Neural cell (in vitro differentiated cells): Measurements from ENCODE around the gene ACTL8.

Source experiments
- CTCF ChIP-seq: fragments of 450-650 bp; IDR thresholded peaks from 2 replicates; pipeline ENCODE4 v1.5.1; 2014; ENCODE audit warnings: antibody characterized with exemption, mild to moderate bottlenecking, moderate library complexity; ENCODE audit not compliant: poor library complexity, severe bottlenecking
- EP300 ChIP-seq: fragments of 450-650 bp; conservative IDR thresholded peaks from 2 replicates; pipeline ENCODE4 v1.6.1; 2014; ENCODE audit warnings: antibody characterized with exemption, mild to moderate bottlenecking, moderate library complexity; ENCODE audit not compliant: poor library complexity, severe bottlenecking
- EZH2 ChIP-seq: fragments of 200-600, 300-800 bp; shearing (Covaris generic), sonication (generic); IDR thresholded peaks from 2 replicates; pipeline ENCODE4 v1.6.1; 2014; ENCODE audit warnings: antibody characterized with exemption, low read length, borderline replicate concordance, mild to moderate bottlenecking; ENCODE audit not compliant: insufficient read depth, poor library complexity, severe bottlenecking
- MXI1 ChIP-seq: fragments of 450-650 bp; conservative IDR thresholded peaks from 2 replicates; pipeline ENCODE4 v1.6.1; 2014; ENCODE audit warnings: antibody characterized with exemption, mild to moderate bottlenecking; ENCODE audit not compliant: poor library complexity, severe bottlenecking
- POLR2AphosphoS5 ChIP-seq: IDR thresholded peaks from 2 replicates; pipeline ENCODE4 v1.6.1; 2012
- RAD21 ChIP-seq: fragments of 450-650 bp; conservative IDR thresholded peaks from 2 replicates; pipeline ENCODE4 v1.6.1; 2014; ENCODE audit warnings: antibody characterized with exemption, mild to moderate bottlenecking, moderate library complexity
- SMC3 ChIP-seq: fragments of 450-650 bp; conservative IDR thresholded peaks from 2 replicates; pipeline ENCODE4 v1.6.1; 2014; ENCODE audit warnings: antibody characterized with exemption, mild to moderate bottlenecking, moderate library complexity; ENCODE audit not compliant: poor library complexity
- TAF1 ChIP-seq: IDR thresholded peaks from 2 replicates; pipeline ENCODE4 v1.6.1; 2012; ENCODE audit warnings: low read depth
- TF ChIP-seq, protein P1 (sequence below): IDR thresholded peaks from 2 replicates; pipeline ENCODE4 v1.6.1; 2012; ENCODE audit warnings: borderline replicate concordance

GRCh38 chr1:17731460-17731859, 23.7 kb upstream of the ACTL8 start:
- TF ChIP-seq POLR2AphosphoS5 (no peak), CTCF (no peak), EP300 (no peak), RAD21 (no peak), TAF1 (no peak), EZH2 (no peak), SMC3 (no peak), MXI1 (no peak)
- TF ChIP-seq, protein P1, sequence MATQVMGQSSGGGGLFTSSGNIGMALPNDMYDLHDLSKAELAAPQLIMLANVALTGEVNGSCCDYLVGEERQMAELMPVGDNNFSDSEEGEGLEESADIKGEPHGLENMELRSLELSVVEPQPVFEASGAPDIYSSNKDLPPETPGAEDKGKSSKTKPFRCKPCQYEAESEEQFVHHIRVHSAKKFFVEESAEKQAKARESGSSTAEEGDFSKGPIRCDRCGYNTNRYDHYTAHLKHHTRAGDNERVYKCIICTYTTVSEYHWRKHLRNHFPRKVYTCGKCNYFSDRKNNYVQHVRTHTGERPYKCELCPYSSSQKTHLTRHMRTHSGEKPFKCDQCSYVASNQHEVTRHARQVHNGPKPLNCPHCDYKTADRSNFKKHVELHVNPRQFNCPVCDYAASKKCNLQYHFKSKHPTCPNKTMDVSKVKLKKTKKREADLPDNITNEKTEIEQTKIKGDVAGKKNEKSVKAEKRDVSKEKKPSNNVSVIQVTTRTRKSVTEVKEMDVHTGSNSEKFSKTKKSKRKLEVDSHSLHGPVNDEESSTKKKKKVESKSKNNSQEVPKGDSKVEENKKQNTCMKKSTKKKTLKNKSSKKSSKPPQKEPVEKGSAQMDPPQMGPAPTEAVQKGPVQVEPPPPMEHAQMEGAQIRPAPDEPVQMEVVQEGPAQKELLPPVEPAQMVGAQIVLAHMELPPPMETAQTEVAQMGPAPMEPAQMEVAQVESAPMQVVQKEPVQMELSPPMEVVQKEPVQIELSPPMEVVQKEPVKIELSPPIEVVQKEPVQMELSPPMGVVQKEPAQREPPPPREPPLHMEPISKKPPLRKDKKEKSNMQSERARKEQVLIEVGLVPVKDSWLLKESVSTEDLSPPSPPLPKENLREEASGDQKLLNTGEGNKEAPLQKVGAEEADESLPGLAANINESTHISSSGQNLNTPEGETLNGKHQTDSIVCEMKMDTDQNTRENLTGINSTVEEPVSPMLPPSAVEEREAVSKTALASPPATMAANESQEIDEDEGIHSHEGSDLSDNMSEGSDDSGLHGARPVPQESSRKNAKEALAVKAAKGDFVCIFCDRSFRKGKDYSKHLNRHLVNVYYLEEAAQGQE, result no peak
